GM12878 (cell line): Measurements from ENCODE around the gene CCNT2. TPM values are rescaled to one million over a fixed set of nuclear protein-coding genes. Genes with fewer than 3 reads are reported as not detected.
A peak's percentile ranks its signal among the peaks of the same experiment; 100 is the strongest.

ENCODE experiments used
- ATAC-seq: fragments of 200-7000 bp; cut with Tn5 transposase; 3 replicates; pipeline ENCODE4 v1.9.1; 2020; ENCODE audit warnings: mild to moderate bottlenecking, moderate library complexity
- BruUV-seq: library from RNA; stranded (reverse); fragments of 400-500 nt; replicated peaks from 2 replicates; lab custom pipeline; 2021; lab: Mats Ljungman, UMichigan
- CTCF ChIA-PET: fragments of 300-600 bp; sonication (Branson Sonifier 250); formaldehyde crosslinking; extraction: SDS; loops from one replicate; lab custom pipeline; 2021; ENCODE audit warnings: inconsistent platforms; lab: Yijun Ruan, JAX
- POLR2A ChIA-PET: fragments of 350-600 bp; formaldehyde crosslinking; extraction: SDS; loops from one replicate; lab custom pipeline; 2021; ENCODE audit warnings: inconsistent platforms; lab: Charles Lee
- RAD21 ChIA-PET: fragments of 300-600 bp; sonication (Branson Sonifier 250); formaldehyde crosslinking; loops from one replicate; lab custom pipeline; 2023; ENCODE audit warnings: antibody characterized with exemption; ENCODE audit not compliant: unreplicated experiment; lab: Charles Lee
- SMC1A ChIA-PET: fragments of 300-600 bp; sonication (Branson Sonifier 250); formaldehyde crosslinking; loops from one replicate; lab custom pipeline; 2023; ENCODE audit not compliant: unreplicated experiment, uncharacterized antibody; lab: Charles Lee
- DNase-seq: peaks from one replicate; pipeline ENCODE4 v3.0.0-alpha.2; 2011; ENCODE audit warnings: low read depth, low spot score
- FAIRE-seq: peaks from 3 replicates; lab custom pipeline; 2011; peaks lifted over from hg19 to GRCh38; lab: Jason Lieb, UNC
- H2AFZ ChIP-seq: 2 replicates; pipeline ENCODE4 v1.6.0; 2011; ENCODE audit warnings: low read depth, low read length, control low read depth; ENCODE audit not compliant: control insufficient read depth
- H3K27ac ChIP-seq: 2 replicates; pipeline ENCODE4 v1.5.1; 2011; ENCODE audit warnings: control low read depth; ENCODE audit not compliant: control insufficient read depth, insufficient read depth
- H3K27me3 ChIP-seq, 2 experiments: replicated peaks in 1 of 2; 2 replicates each; pipeline versions ENCODE4 v1.6.0 to v1.6.1; 2011; ENCODE audit warnings: low read length in 1 of 2; ENCODE audit not compliant: control insufficient read depth in 2 of 2, insufficient read depth in 2 of 2
- H3K36me3 ChIP-seq, 2 experiments: 2 replicates each; pipeline ENCODE4 v1.5.1; 2011; ENCODE audit warnings: low read length in 1 of 2; ENCODE audit not compliant: control insufficient read depth in 2 of 2, insufficient read depth in 2 of 2
- H3K4me1 ChIP-seq: 2 replicates; pipeline ENCODE4 v1.6.1; 2011; ENCODE audit warnings: mild to moderate bottlenecking, low read length, moderate library complexity, mixed read lengths; ENCODE audit not compliant: control insufficient read depth, insufficient read depth
- H3K4me2 ChIP-seq: 2 replicates; pipeline ENCODE4 v1.6.0; 2011; ENCODE audit warnings: control low read depth; ENCODE audit not compliant: control insufficient read depth, insufficient read depth
- H3K4me3 ChIP-seq: fragments of 200-600 bp; sonication (generic); 2 replicates; pipeline ENCODE4 v1.5.1; 2016
- H3K79me2 ChIP-seq: 2 replicates; pipeline ENCODE4 v1.6.0; 2011; ENCODE audit warnings: low read length; ENCODE audit not compliant: control insufficient read depth, insufficient read depth
- H3K9ac ChIP-seq: 2 replicates; pipeline ENCODE4 v1.8.0; 2011; ENCODE audit warnings: low read length, control low read depth, mixed read lengths; ENCODE audit not compliant: control insufficient read depth, insufficient read depth
- H3K9me3 ChIP-seq: replicated peaks from 3 replicates; pipeline ENCODE4 v1.5.1; 2011; ENCODE audit warnings: mild to moderate bottlenecking, low read length; ENCODE audit not compliant: control insufficient read depth, insufficient read depth
- H4K20me1 ChIP-seq: 2 replicates; pipeline ENCODE4 v1.6.0; 2011; ENCODE audit not compliant: control insufficient read depth, insufficient read depth
- BACH1 ChIP-seq: fragments of 450-650 bp; IDR thresholded peaks from 2 replicates; pipeline ENCODE4 v1.6.1; 2017; ENCODE audit warnings: mild to moderate bottlenecking, borderline replicate concordance
- BCLAF1 ChIP-seq: fragments of 450-650 bp; IDR thresholded peaks from 2 replicates; pipeline ENCODE4 v1.6.1; 2017; ENCODE audit warnings: antibody characterized with exemption, mild to moderate bottlenecking, moderate library complexity
- CBX5 ChIP-seq: sonication (generic); IDR thresholded peaks from 2 replicates; pipeline ENCODE4 v1.6.1; 2016; ENCODE audit warnings: low read depth, moderate library complexity, mild to moderate bottlenecking, inconsistent platforms
- FOXM1 ChIP-seq: IDR thresholded peaks from 2 replicates; pipeline ENCODE4 v1.6.1; 2012; ENCODE audit warnings: low read depth, mild to moderate bottlenecking, inconsistent platforms, low read length, moderate library complexity
- IKZF2 ChIP-seq, 2 experiments: fragments of 450-650 bp; IDR thresholded peaks; 2 replicates each; pipeline ENCODE4 v1.6.1; 2017; ENCODE audit warnings: mild to moderate bottlenecking in 2 of 2, moderate library complexity in 2 of 2
- JUNB ChIP-seq: IDR thresholded peaks from 2 replicates; pipeline ENCODE4 v1.6.1; 2016; ENCODE audit warnings: antibody characterized with exemption, mild to moderate bottlenecking
- MTA2 ChIP-seq: fragments of 450-650 bp; IDR thresholded peaks from 2 replicates; pipeline ENCODE4 v1.6.1; 2016; ENCODE audit warnings: low read depth, mild to moderate bottlenecking, moderate library complexity
- MXI1 ChIP-seq: fragments of 150-350 bp; IDR thresholded peaks from 2 replicates; pipeline ENCODE4 v1.6.1; 2011; ENCODE audit warnings: low read depth, mild to moderate bottlenecking, inconsistent platforms, low read length, improper control_type of control experiment
- MYB ChIP-seq: fragments of 150-350 bp; IDR thresholded peaks from 2 replicates; pipeline ENCODE4 v1.6.1; 2014; ENCODE audit warnings: mild to moderate bottlenecking, low read depth, low read length, borderline replicate concordance
- NFYA ChIP-seq: IDR thresholded peaks from 2 replicates; pipeline ENCODE4 v1.6.1; 2011; ENCODE audit warnings: low read depth, mild to moderate bottlenecking, low read length, improper control_type of control experiment, borderline replicate concordance
- PAX8 ChIP-seq: fragments of 450-650 bp; IDR thresholded peaks from 2 replicates; pipeline ENCODE4 v1.6.1; 2017; ENCODE audit warnings: mild to moderate bottlenecking, moderate library complexity
- POU2F2 ChIP-seq: IDR thresholded peaks from 3 replicates; pipeline ENCODE4 v1.6.1; 2011; ENCODE audit warnings: low read depth, mild to moderate bottlenecking, low read length, borderline replicate concordance
- RFX5 ChIP-seq: IDR thresholded peaks from 2 replicates; pipeline ENCODE4 v1.6.1; 2011; ENCODE audit warnings: low read depth, low read length, improper control_type of control experiment
- RUNX3 ChIP-seq: IDR thresholded peaks from 2 replicates; pipeline ENCODE4 v1.6.1; 2012; ENCODE audit warnings: low read length, inconsistent platforms
- ZZZ3 ChIP-seq: IDR thresholded peaks from 2 replicates; pipeline ENCODE4 v1.6.1; 2011; ENCODE audit warnings: low read depth; ENCODE audit not compliant: control insufficient read depth, insufficient read length
- WGBS: methylation state at CpG from one replicate; pipeline ENCODE4 v1.1.6; 2016; ENCODE audit warnings: low lambda C conversion rate; ENCODE audit not compliant: insufficient replicate concordance, insufficient coverage; ENCODE audit errors: missing lambda C conversion rate; 5-methylcytosine and 5-hydroxymethylcytosine counted together
- in situ Hi-C: fragments of 300-500 bp; cut with MboI; formaldehyde crosslinking; loops from 9 replicates; pipeline ENCODE4 v1.14.3; 2018; ENCODE audit warnings: mixed read lengths
- intact Hi-C: fragments of 100-400 bp; cut with micrococcal nuclease; formaldehyde crosslinking; loops from one replicate; pipeline ENCODE4 v1.14.2; 2022; ENCODE audit not compliant: unreplicated experiment
- polyA plus RNA-seq, 11 experiments: library from polyadenylated mRNA; depleted of rRNA in 4 of 11; unstranded in 6 of 11; stranded (reverse) in 5 of 11; fragments of >200 nt; fragmentation: Nextera tagmentation in 4 of 11; fragmentation: Illumina TruSeq in 1 of 11; extraction: Ambion mirVana in 4 of 11; extraction: Trizol in 1 of 11; gene quantifications; 1 replicate in 1 of 11; 2 replicates in 10 of 11; pipeline versions ENCODE4 v1.2.1 to v1.2.3, GENCODE V29; 2011 to 2016; ENCODE audit warnings: inconsistent platforms in 2 of 11, missing spikeins in 2 of 11, low read depth in 1 of 11
- total RNA-seq, 4 experiments: library from RNA; depleted of rRNA in 3 of 4; stranded (reverse); fragments of >200 nt in 3 of 4; fragmentation: Illumina TruSeq in 1 of 4; extraction: Trizol in 1 of 4; gene quantifications; 2 replicates each; pipeline versions ENCODE4 v1.2.1 to v1.2.3, GENCODE V29; 2013 to 2021
- TF ChIP-seq, protein P1 (sequence below): fragments of 450-650 bp; formaldehyde crosslinking; IDR thresholded peaks from 2 replicates; pipeline ENCODE4 v1.4.0; 2020; ENCODE audit warnings: mild to moderate bottlenecking, moderate library complexity

The CCNT2 gene
- total and polyA plus RNA-seq, 10 of the 15 experiments (the other 5 are each of a cell fraction or from before 2014, with no cell fraction given), result 6.0 to 25.6 (median 20.0) TPM

- no peak for DNase-seq
- no peak overlapping the region for H2AFZ ChIP-seq
- H3K4me3 ChIP-seq, result no peak overlapping the region
- no peak overlapping the region for H3K27ac ChIP-seq
- H4K20me1 ChIP-seq, result no peaks in the 10 kb centered on the region
- no TSS peak for BruUV-seq
- peak; percentile 73 for ATAC-seq
- in situ Hi-C loops (no loop called here), intact Hi-C loops (no loop called here)
- H3K27me3 ChIP-seq, result no peaks in the 10 kb centered on the region
- ChIA-PET RAD21 (no interaction called here), CTCF (no interaction called here), SMC1A (no interaction called here), POLR2A (no interaction called here)
- H3K9ac ChIP-seq, result no peak overlapping the region
- H3K79me2 ChIP-seq, result no peaks in the 10 kb centered on the region
- peak; percentile 70 for FAIRE-seq
- no peak overlapping the region for H3K4me2 ChIP-seq
- WGBS, result 43% methylated on average over 2 of the region's 2 CpGs
- H3K36me3 ChIP-seq, result no peaks in the 10 kb centered on the region
- H3K9me3 ChIP-seq, result peaks cover 19% of the 10 kb centered on the region
- no peaks in the 10 kb centered on the region for H3K4me1 ChIP-seq
- TF ChIP-seq ZZZ3, result no peak
- peak; percentile 88 for TF ChIP-seq RUNX3
- no peak for TF ChIP-seq BACH1
- no peak for TF ChIP-seq PAX8
- TF ChIP-seq CBX5, result peak; percentile 96
- TF ChIP-seq MTA2, result 0 out of 2 replicates have a peak, but pooled peaks have one; percentile 22
- TF ChIP-seq NFYA, result no peak
- 0 out of 4 replicates have a peak, but pooled peaks of 1 of the 2 experiments have one; percentile 34 for TF ChIP-seq IKZF2 (IDR thresholded peaks at IDR 0.05)
- no peak for TF ChIP-seq MXI1
- TF ChIP-seq, protein P1, sequence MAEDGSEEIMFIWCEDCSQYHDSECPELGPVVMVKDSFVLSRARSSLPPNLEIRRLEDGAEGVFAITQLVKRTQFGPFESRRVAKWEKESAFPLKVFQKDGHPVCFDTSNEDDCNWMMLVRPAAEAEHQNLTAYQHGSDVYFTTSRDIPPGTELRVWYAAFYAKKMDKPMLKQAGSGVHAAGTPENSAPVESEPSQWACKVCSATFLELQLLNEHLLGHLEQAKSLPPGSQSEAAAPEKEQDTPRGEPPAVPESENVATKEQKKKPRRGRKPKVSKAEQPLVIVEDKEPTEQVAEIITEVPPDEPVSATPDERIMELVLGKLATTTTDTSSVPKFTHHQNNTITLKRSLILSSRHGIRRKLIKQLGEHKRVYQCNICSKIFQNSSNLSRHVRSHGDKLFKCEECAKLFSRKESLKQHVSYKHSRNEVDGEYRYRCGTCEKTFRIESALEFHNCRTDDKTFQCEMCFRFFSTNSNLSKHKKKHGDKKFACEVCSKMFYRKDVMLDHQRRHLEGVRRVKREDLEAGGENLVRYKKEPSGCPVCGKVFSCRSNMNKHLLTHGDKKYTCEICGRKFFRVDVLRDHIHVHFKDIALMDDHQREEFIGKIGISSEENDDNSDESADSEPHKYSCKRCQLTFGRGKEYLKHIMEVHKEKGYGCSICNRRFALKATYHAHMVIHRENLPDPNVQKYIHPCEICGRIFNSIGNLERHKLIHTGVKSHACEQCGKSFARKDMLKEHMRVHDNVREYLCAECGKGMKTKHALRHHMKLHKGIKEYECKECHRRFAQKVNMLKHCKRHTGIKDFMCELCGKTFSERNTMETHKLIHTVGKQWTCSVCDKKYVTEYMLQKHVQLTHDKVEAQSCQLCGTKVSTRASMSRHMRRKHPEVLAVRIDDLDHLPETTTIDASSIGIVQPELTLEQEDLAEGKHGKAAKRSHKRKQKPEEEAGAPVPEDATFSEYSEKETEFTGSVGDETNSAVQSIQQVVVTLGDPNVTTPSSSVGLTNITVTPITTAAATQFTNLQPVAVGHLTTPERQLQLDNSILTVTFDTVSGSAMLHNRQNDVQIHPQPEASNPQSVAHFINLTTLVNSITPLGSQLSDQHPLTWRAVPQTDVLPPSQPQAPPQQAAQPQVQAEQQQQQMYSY, result no peak
- peak; percentile 54 for TF ChIP-seq JUNB
- no peak for TF ChIP-seq RFX5
- TF ChIP-seq FOXM1, result 0 out of 2 replicates have a peak, but pooled peaks have one; percentile 17
- no peak for TF ChIP-seq POU2F2
- TF ChIP-seq MYB, result no peak
- no peak for TF ChIP-seq BCLAF1
Observed at GRCh38 chr2:134973241-134974138, 54.9 kb downstream of the CCNT2 start.
